Right lobe of liver (tissue), 4 donors: ENCODE data around the gene ATP13A2.

Experiments
- CTCF ChIP-seq, 4 donors: fragments of 200-600 bp in 3 of 4; fragments of 450-650 bp in 1 of 4; IDR thresholded peaks; one replicate each; pipeline versions ENCODE4 v1.5.1 to v1.8.0; 2016 to 2022; ENCODE audit warnings: antibody characterized with exemption in 4 of 4, mild to moderate bottlenecking in 2 of 4
- POLR2A ChIP-seq: fragments of 450-650 bp; IDR thresholded peaks from one replicate; pipeline ENCODE4 v1.6.1; 2017; ENCODE audit warnings: antibody characterized with exemption, mild to moderate bottlenecking
- donor health status: DM: no; HTN: no; CAD: no.
- donor health status: DM: no; HTN: no; CAD: no.
- donor health status: DM: no; HTN: yes; CAD: no.

DNA sequence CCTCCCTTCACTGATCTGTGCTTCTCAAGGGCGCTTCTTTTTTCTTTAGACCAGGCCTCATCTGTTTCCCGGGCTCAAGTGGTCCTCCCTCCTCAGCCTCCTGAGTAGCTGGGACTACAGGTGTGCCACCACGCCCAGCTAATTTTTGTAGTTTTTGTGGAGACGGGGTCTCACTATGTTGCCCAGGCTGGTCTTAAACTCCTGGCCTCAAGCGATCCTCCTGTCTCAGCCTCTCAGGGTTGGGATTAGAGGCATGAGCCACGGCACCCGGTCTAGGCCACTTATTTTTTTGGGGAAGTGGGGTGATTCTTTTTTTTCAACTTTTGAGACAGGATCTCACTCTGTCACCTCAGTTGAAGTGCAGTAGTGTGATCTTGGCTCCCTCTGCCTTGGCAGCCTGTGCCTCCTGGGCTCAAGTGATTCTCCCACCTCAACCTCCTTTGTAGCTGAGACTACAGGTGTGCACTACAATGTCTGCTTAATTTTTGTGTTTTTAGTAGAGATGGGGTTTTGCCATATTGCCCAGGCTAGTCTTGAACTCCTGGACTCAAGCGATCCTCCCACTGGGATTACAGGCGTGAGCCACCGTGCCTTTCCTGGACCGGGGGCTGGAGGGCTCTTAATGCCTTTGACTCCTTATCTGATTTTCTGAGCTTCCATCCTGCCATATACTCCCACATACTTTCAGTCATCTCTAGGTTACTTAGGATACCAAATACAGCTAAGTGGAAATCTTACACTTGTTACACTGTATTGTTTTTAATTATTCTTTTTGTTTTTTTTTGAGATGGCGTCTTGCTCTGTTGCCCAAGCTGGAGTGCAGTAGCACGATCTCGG is 50.2 kb downstream of the ATP13A2 start:
- TF ChIP-seq CTCF (IDR thresholded peaks at IDR 0.05) (no peak), POLR2A (no peak)
